ENCODE measurements around the gene LDHD.
"Not testable (repeated sequence)": the region's sequence is repeated elsewhere in the genome, so short reads cannot be mapped to it uniquely, and the experiment has no call there.

Gene LDHD

DNA sequence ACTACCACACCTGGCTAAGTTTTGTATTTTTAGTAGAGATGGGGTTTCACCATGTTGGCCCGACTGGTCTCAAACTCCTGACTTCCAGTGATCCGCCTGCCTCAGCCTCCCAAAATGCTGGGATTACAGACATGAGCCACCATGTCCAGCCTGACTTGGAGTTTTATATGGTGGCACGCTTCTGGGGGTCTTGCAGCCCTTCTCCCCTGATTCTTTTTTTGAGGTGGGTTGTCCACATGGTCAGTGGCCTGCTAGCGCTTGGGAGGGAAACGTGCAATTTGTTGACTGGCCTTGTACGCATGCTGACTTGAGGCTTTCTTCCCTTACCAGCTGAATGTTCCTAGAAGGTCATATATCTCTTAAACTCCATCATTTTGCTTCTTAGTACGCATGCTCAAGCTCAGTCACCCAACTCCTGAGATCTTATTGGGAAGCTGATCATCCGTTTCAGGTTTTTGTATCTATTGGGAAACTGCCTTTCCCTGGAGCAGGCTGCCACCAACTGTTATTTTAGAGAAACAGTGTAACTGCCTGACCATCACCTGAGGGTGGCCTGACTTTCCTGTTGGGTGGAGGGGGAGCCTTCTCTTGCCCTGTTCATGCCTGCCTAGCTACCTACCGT is 13.7 kb upstream of the LDHD start:
- peaks cover 12% of the 10 kb centered on the region for H3K9me3 Mint-ChIP-seq
- H3K4me1 Mint-ChIP-seq: peaks cover 5% of the 10 kb centered on the region
- no peaks in the 10 kb centered on the region for H3K27me3 Mint-ChIP-seq (ENCODE audit: low read depth)
- peaks cover 7% of the 10 kb centered on the region for H3K36me3 Mint-ChIP-seq (ENCODE audit: low read depth)
- no peak overlapping the region for H3K4me3 Mint-ChIP-seq
- no peak overlapping the region for H3K27ac Mint-ChIP-seq
- TF ChIP-seq, protein P1, sequence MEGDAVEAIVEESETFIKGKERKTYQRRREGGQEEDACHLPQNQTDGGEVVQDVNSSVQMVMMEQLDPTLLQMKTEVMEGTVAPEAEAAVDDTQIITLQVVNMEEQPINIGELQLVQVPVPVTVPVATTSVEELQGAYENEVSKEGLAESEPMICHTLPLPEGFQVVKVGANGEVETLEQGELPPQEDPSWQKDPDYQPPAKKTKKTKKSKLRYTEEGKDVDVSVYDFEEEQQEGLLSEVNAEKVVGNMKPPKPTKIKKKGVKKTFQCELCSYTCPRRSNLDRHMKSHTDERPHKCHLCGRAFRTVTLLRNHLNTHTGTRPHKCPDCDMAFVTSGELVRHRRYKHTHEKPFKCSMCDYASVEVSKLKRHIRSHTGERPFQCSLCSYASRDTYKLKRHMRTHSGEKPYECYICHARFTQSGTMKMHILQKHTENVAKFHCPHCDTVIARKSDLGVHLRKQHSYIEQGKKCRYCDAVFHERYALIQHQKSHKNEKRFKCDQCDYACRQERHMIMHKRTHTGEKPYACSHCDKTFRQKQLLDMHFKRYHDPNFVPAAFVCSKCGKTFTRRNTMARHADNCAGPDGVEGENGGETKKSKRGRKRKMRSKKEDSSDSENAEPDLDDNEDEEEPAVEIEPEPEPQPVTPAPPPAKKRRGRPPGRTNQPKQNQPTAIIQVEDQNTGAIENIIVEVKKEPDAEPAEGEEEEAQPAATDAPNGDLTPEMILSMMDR (IDR thresholded peaks at IDR 0.05; ENCODE audit: unreplicated experiment in 3 of 3): no peak

GRCh38 chr16:75129421-75130149 is 13.0 kb upstream of the LDHD start:
- H3K9me3 Mint-ChIP-seq: peaks cover 12% of the 10 kb centered on the region
- H3K27me3 Mint-ChIP-seq (ENCODE audit: low read depth); H3K36me3 Mint-ChIP-seq (ENCODE audit: low read depth); H3K4me1 Mint-ChIP-seq; H3K4me3 Mint-ChIP-seq; H3K27ac Mint-ChIP-seq: not testable (repeated sequence)

- H3K36me3 Mint-ChIP-seq (ENCODE audit: low read depth): peaks cover 7% of the 10 kb centered on the region
- TF ChIP-seq, protein P1 (IDR thresholded peaks at IDR 0.05; ENCODE audit: unreplicated experiment in 3 of 3): no peak
- no peak overlapping the region for H3K4me3 Mint-ChIP-seq
Observed at GRCh38 chr16:75127713-75128415, 11.3 kb upstream of the LDHD start.

GRCh38 chr16:75122609-75123008 is 6.0 kb upstream of the LDHD start:
- Mint-ChIP-seq H3K36me3 (ENCODE audit: low read depth) (no peaks in the 10 kb centered on the region), H3K9me3 (peaks cover 13% of the 10 kb centered on the region), H3K4me3 (no peak overlapping the region), H3K4me1 (no peaks in the 10 kb centered on the region), H3K27ac (no peak overlapping the region), H3K27me3 (ENCODE audit: low read depth) (no peaks in the 10 kb centered on the region)
- TF ChIP-seq, protein P1 (IDR thresholded peaks at IDR 0.05; ENCODE audit: unreplicated experiment in 3 of 3): no peak

More at GRCh38 chr16:75127713-75128415, 11.3 kb upstream of the LDHD start:
- no peak overlapping the region for H3K27ac Mint-ChIP-seq
- H3K9me3 Mint-ChIP-seq: peaks cover 12% of the 10 kb centered on the region
- H3K27me3 Mint-ChIP-seq (ENCODE audit: low read depth): no peaks in the 10 kb centered on the region
- H3K4me1 Mint-ChIP-seq: peaks cover 5% of the 10 kb centered on the region

DNA sequence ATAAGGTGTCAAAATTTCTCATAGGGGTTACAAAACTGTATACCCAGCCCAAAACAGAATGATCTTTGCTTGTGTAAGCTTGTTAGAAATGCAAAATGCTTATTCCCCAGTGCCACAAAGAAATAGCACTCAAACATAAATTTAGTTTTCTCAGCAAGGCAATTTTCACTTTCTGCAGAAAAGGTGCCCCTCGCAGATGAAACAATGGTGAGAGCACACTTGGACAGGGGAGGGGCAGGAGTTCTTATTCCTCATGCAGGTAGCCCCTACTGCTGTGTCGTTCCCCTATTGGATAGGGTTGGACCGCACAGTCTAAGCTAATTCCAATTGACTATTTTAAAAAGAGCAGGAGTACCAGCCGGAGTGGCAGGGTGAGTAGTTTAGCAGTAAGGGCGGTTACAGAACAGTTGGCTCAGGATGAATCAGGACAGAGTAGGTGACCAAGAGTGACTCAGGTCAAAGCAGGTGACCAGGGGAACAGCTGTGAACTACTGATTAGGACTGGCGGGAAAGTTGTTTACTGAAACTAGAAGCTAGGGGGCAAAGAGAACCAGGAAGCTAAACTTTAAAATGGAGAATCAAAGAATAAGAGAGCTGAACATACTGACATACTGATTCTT is 5.5 kb upstream of the LDHD start:
- H3K4me1 Mint-ChIP-seq: no peaks in the 10 kb centered on the region
- no peak overlapping the region for H3K27ac Mint-ChIP-seq
- H3K27me3 Mint-ChIP-seq (ENCODE audit: low read depth): peaks cover 4% of the 10 kb centered on the region
- H3K36me3 Mint-ChIP-seq (ENCODE audit: low read depth): no peaks in the 10 kb centered on the region
- TF ChIP-seq, protein P1 (IDR thresholded peaks at IDR 0.05; ENCODE audit: unreplicated experiment in 3 of 3): no peak
- no peak overlapping the region for H3K4me3 Mint-ChIP-seq
- peaks cover 10% of the 10 kb centered on the region for H3K9me3 Mint-ChIP-seq

- H3K27me3 Mint-ChIP-seq (ENCODE audit: low read depth): peaks cover 4% of the 10 kb centered on the region
- no peaks in the 10 kb centered on the region for H3K36me3 Mint-ChIP-seq (ENCODE audit: low read depth)
- H3K27ac Mint-ChIP-seq: no peak overlapping the region
- no peak overlapping the region for H3K4me3 Mint-ChIP-seq
- no peaks in the 10 kb centered on the region for H3K4me1 Mint-ChIP-seq
- TF ChIP-seq, protein P1 (IDR thresholded peaks at IDR 0.05; ENCODE audit: unreplicated experiment in 3 of 3): no peak
- peaks cover 10% of the 10 kb centered on the region for H3K9me3 Mint-ChIP-seq
Observed at GRCh38 chr16:75120253-75120652, 3.7 kb upstream of the LDHD start.
